Spinal cord (tissue), 10 donors: ENCODE data around the gene RASGRF1. TPM values are rescaled to one million over a fixed set of nuclear protein-coding genes. Genes with fewer than 3 reads are reported as not detected.

Experiments used
- DNase-seq, 6 donors: peaks; one replicate each; pipeline versions ENCODE4 v3.0.0 to v3.0.0-alpha.2; 2013 to 2015; ENCODE audit warnings: low spot score in 6 of 6, low read depth in 4 of 6
- H3K27ac ChIP-seq: one replicate; pipeline ENCODE4 v1.5.1; 2013; ENCODE audit warnings: low read depth, low read length, control low read depth
- H3K27me3 ChIP-seq: one replicate; pipeline ENCODE4 v1.6.1; 2013; ENCODE audit warnings: low read length; ENCODE audit not compliant: control insufficient read depth, insufficient read depth
- H3K36me3 ChIP-seq: one replicate; pipeline ENCODE4 v1.6.1; 2013; ENCODE audit warnings: low read length; ENCODE audit not compliant: control insufficient read depth, insufficient read depth
- H3K4me1 ChIP-seq: one replicate; pipeline ENCODE4 v1.6.1; 2013; ENCODE audit warnings: low read length; ENCODE audit not compliant: control insufficient read depth, insufficient read depth
- H3K4me3 ChIP-seq: one replicate; pipeline ENCODE4 v1.5.1; 2013; ENCODE audit warnings: low read depth, low read length, control low read depth
- H3K9me3 ChIP-seq: one replicate; pipeline ENCODE4 v1.6.1; 2013; ENCODE audit warnings: low read length; ENCODE audit not compliant: control insufficient read depth, insufficient read depth
- WGBS: methylation state at CpG from one replicate; pipeline ENCODE4 v1.1.5; 2013; ENCODE audit warnings: missing lambda C conversion rate; ENCODE audit not compliant: insufficient coverage; 5-methylcytosine and 5-hydroxymethylcytosine counted together
- polyA plus RNA-seq, 2 donors: library from polyadenylated mRNA; unstranded; fragments of 120-200 nt; gene quantifications; one replicate each; pipeline ENCODE4 v1.2.1, GENCODE V29; 2013; ENCODE audit not compliant: insufficient read length in 2 of 2
- total RNA-seq, 2 donors: library from RNA; depleted of rRNA in 1 of 2; stranded (reverse); fragments of 120-200 nt in 1 of 2; fragments of >200 nt in 1 of 2; gene quantifications; one replicate each; pipeline versions ENCODE4 v1.2.3 to v1.2.4, GENCODE V29; 2013 to 2014
- donor health status: healthy.

The RASGRF1 gene
- total and polyA plus RNA-seq, 4 donors = 4.9 to 42.0 (median 28.1) TPM

DNA sequence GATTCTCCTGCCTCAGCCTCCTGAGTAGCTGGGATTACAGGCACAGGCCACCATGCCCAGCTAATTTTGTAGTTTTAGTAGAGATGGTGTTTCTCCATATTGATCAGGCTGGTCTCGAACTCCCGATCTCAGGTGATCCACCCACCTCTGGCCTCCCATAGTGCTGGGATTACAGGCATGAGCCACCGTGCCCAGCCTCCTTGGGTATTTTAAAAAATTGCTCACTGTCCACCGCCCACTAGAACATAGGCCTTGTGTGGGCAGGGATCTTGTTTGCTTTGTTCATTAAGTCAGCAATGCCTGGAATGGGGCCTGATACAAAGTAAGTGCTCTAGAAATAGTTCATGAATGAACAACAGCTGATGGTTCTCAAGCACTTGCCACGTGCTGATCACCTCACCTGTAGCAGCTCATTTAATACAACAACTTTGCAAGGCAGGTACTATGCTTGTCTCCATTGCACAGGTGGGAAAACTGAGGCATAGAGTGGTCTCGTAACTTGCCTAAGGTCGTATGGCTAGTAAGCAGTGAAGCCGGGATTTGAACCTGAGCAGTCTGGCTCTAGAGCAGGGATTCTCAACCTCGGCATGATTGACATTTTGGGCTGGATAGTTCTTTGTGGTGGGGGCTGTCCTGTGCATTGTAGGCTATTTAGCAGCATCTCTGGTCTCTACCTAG is 133.0 kb downstream of the RASGRF1 start:
- 89% methylated on average over 5 of the region's 9 CpGs for WGBS
- no peak overlapping the region for H3K4me3 ChIP-seq
- H3K4me1 ChIP-seq = no peaks in the 10 kb centered on the region
- H3K27ac ChIP-seq = no peak overlapping the region
- no peaks in the 10 kb centered on the region for H3K9me3 ChIP-seq
- DNase-seq = no peak
- H3K36me3 ChIP-seq = peaks cover 5% of the 10 kb centered on the region
- H3K27me3 ChIP-seq = no peaks in the 10 kb centered on the region

DNA sequence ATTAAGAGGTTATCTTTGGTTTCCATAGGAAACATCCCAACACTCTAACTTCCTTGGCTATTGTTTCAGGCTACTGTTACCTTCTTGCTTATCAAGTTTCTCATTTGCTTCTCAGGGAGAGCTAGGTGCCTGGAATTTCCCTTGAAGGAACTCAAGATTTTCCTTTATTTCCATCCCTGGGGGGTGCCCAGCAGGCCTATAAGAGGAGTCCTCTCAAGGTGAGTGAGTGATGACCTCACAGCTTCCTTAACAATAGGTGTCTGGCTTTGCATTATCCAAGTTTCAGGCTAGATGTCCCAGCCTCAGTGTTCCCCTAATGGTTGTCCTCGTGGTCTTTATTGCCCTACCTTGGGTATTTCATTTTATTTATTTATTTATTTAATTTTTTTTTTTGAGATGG is 133.6 kb downstream of the RASGRF1 start:
- Histone ChIP-seq H3K27me3 (no peaks in the 10 kb centered on the region), H3K4me1 (no peaks in the 10 kb centered on the region), H3K36me3 (peaks cover 5% of the 10 kb centered on the region), H3K9me3 (no peaks in the 10 kb centered on the region), H3K27ac (no peak overlapping the region), H3K4me3 (no peak overlapping the region)
- no peak for DNase-seq
- WGBS = no CpG with 5 or more reads among the region's 1 CpG

DNA sequence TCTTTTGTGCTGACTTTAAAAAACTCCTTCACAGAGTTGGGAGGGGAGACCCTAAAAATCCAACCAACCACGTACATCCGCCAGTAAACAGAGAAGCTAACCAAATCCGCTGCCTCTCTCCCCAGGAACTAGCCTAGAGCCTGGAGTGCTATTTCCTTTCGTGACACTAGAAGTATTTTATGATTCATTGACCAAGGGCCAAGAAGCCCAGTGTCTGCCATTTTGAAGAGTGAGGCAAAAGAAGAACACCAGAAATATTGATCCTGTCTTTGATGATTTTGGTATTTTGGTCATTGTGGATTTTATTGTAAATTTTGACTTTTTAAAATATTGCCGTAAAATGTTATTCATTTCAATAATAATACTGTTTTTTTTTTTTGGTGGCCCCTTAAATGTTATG is 135.2 kb downstream of the RASGRF1 start:
- WGBS = 100% methylated on average over 3 of the region's 5 CpGs
- Histone ChIP-seq H3K27me3 (no peaks in the 10 kb centered on the region), H3K4me1 (no peaks in the 10 kb centered on the region), H3K9me3 (no peaks in the 10 kb centered on the region), H3K4me3 (no peak overlapping the region), H3K27ac (no peak overlapping the region), H3K36me3 (peaks cover 4% of the 10 kb centered on the region)
- DNase-seq = no peak

DNA sequence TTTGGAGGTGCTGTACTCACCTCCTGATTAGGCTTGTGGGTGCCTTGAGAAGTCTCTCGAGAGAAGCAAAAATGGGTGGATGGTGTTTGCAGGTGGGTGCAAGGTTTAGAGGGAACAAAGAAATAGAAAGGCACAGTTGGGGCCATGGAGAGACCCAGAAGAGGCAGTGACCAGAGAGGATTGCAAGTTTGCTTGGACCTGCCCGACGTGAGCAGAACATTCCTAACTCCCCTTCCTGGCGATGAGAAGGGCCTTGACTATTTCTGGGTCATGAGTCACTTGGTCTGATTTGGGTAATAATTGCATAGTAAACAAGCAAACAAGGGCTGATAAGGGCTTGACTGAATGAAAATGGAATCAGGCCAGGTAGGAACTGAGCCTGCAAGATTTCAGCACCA is 138.7 kb downstream of the RASGRF1 start:
- Histone ChIP-seq H3K9me3 (no peaks in the 10 kb centered on the region), H3K4me1 (no peaks in the 10 kb centered on the region), H3K27ac (no peak overlapping the region), H3K36me3 (no peaks in the 10 kb centered on the region), H3K4me3 (no peak overlapping the region), H3K27me3 (no peaks in the 10 kb centered on the region)
- no peak for DNase-seq
- WGBS = 94% methylated on average over 3 of the region's 4 CpGs

DNA sequence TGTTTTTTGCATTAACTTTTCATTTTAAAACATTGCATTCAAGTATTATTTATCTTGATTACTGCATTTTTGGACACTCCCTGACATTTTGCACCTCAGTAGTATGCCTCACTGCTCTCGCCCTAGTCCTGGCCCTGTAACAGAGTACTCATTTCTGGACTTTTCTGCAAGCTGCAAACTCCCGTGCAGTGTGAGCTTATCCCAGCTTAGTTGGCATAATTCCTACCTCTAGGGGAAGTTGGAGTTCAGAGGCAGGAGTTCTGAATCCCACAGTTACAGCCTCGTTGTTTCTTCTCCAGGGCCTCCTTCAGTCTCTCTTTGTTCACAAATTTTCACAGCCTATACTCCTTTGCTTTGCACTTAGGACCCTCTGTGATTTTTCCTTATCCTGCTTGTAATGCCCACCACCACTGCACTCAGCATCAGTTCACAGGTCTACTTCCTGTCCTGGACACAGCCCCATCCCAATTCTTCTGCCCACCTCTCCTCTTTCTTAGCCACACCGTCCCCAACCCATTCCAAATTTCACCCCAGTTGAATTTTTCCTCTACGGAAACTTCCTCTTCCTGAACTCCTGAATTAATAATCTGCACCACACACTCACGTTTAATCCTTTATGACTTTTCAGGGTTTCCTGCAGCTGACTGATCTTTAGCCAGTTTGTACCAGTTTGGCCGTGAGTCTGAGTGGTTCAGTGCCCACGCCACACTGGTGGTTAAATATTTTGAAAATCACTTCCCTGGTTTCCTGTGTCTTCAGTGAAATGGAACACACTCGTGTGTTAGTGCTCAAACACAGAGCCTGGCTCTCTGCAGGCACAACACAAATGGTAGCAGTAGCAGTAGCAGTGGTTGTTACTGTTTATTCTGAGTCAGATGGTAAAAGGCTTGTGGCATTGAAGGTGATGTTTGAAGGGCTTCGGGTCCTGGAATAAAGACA is 139.4 kb downstream of the RASGRF1 start:
- DNase-seq = peak in 2 of 6 donors; percentile 5 to 67
- H3K9me3 ChIP-seq = no peaks in the 10 kb centered on the region
- no peak overlapping the region for H3K4me3 ChIP-seq
- H3K4me1 ChIP-seq = no peaks in the 10 kb centered on the region
- H3K36me3 ChIP-seq = no peaks in the 10 kb centered on the region
- peak overlapping the region; percentile 19 for H3K27ac ChIP-seq
- WGBS = 55% methylated on average over 9 of the region's 10 CpGs
- no peaks in the 10 kb centered on the region for H3K27me3 ChIP-seq

DNA sequence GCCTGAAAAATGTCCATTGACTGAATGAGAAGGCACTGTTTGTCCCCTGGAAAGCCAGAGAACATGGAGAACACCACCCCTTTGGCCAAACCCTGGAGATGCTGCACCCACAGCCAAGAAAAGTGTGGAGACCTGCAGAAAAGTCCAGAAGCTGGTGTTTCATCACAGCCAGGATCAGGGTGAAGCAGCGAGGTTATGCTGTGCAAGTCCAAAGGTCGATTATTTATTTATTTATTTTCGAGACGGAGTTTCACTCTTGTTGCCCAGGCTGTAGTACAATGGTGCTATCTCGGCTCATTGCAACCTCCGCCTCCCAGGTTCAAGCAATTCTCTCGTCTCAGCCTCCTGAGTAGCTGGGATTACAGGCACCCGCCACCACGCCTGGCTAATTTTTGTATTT is 140.2 kb downstream of the RASGRF1 start:
- H3K27me3 ChIP-seq = no peaks in the 10 kb centered on the region
- WGBS = 96% methylated on average over 3 of the region's 9 CpGs

DNA sequence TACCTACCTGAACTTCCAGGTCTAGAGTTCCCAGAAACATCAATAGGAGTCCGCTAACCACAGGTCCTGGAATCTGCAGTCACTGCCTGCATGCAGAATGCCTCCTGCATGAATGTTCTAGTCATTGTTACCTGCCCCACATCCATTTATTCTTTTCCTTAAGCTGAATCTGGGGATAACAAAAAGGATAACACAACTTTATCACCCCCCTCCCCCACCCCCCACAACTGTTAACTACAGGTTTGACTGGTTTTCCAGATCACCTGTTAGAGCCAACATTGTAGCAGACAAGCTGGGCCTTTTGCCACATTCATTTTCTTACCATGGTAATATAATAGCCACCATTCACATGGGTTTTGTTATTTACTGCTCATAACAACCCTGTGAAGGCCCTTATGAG is 141.1 kb downstream of the RASGRF1 start:
- Histone ChIP-seq H3K4me1 (peaks cover 7% of the 10 kb centered on the region), H3K36me3 (no peaks in the 10 kb centered on the region)

More for the DNA sequence above, 140.2 kb downstream of the RASGRF1 start:
- Histone ChIP-seq H3K36me3 (no peaks in the 10 kb centered on the region), H3K9me3 (no peaks in the 10 kb centered on the region), H3K27ac (no peak overlapping the region), H3K4me3 (no peak overlapping the region), H3K4me1 (peaks cover under 1% of the 10 kb centered on the region)
- no peak for DNase-seq

DNA sequence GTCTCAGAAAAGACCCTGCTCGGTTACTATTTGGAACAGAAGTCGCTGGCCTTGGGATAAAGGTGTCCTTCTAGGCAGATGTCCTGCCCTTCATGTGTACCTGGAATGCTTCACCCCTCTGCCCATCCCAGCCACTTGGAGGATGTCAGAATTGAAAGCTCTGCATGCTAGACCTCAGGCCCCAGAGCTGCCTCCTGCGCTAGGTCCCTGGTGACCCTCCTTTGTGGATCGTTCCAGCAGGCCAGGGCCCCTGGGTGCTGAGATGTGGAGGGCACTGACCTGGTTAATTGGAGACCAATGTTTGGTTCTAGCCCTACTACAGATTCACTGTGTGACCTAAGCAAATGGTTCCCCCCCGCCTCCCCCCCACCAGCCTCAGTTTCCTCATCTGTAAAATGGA is 143.1 kb downstream of the RASGRF1 start:
- peaks cover 5% of the 10 kb centered on the region for H3K27me3 ChIP-seq

More for the DNA sequence above, 141.1 kb downstream of the RASGRF1 start:
- WGBS = 0% methylated on average over 1 of the region's 1 CpG
- DNase-seq = no peak
- Histone ChIP-seq H3K4me3 (no peak overlapping the region), H3K27ac (no peak overlapping the region), H3K27me3 (peaks cover 3% of the 10 kb centered on the region), H3K9me3 (no peaks in the 10 kb centered on the region)

DNA sequence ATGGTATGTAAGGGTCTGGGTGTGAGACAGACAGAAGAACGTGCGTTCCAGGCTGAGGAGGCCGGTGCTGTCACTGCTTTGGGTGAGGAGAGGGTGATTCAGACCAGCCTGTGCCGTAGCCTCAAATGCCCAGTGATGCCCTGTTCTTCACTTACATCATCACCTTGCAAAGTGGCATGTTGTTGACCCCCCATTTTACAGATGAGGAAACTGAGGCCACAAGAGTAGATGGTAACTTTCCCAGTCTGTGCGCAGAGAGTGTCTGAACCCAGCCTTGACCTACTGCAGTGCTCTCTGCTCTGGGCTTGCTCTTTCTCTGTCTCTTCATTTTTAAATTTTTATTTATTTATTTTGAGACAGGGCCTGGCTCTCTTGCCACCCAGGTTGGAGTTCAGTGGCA is 144.1 kb downstream of the RASGRF1 start:
- Histone ChIP-seq H3K4me3 (no peak overlapping the region), H3K9me3 (no peaks in the 10 kb centered on the region), H3K27me3 (peaks cover 5% of the 10 kb centered on the region), H3K4me1 (peaks cover 17% of the 10 kb centered on the region), H3K36me3 (no peaks in the 10 kb centered on the region), H3K27ac (no peak overlapping the region)
- WGBS = 100% methylated on average over 1 of the region's 5 CpGs
- no peak for DNase-seq

More for the DNA sequence above, 143.1 kb downstream of the RASGRF1 start:
- no peak overlapping the region for H3K4me3 ChIP-seq
- peaks cover 17% of the 10 kb centered on the region for H3K4me1 ChIP-seq
- no peaks in the 10 kb centered on the region for H3K36me3 ChIP-seq
- WGBS = 95% methylated on average over 3 of the region's 5 CpGs
- H3K9me3 ChIP-seq = no peaks in the 10 kb centered on the region
- DNase-seq = no peak
- H3K27ac ChIP-seq = no peak overlapping the region
